Psoas muscle (tissue), 8 donors: ENCODE results near the gene EIF2A. TPM values are rescaled to one million over a fixed set of nuclear protein-coding genes. Genes with fewer than 3 reads are reported as not detected.

Experiments
- ATAC-seq, 4 donors: fragments of 200-7000 bp; cut with Tn5 transposase; one replicate each; pipeline ENCODE4 v1.9.1; 2020; ENCODE audit warnings: moderate library complexity in 3 of 4, mild to moderate bottlenecking in 2 of 4
- DNase-seq, 2 donors: peaks; one replicate each; pipeline ENCODE4 v3.0.0-alpha.2; 2020
- H3K27ac ChIP-seq: fragments of 200-600 bp; one replicate; pipeline ENCODE4 v1.8.0; 2022
- H3K27me3 ChIP-seq, 3 donors: fragments of 200-600 bp in 1 of 3; one replicate each; pipeline versions ENCODE4 v1.6.1 to v1.8.0; 2013 to 2022; ENCODE audit warnings: low read length in 2 of 3, mild to moderate bottlenecking in 2 of 3, moderate library complexity in 1 of 3; ENCODE audit not compliant: insufficient read depth in 3 of 3
- H3K36me3 ChIP-seq, 2 donors: fragments of 200-600 bp in 1 of 2; one replicate each; pipeline versions ENCODE4 v1.6.1 to v1.8.0; 2013 to 2022; ENCODE audit warnings: low read depth in 1 of 2, mild to moderate bottlenecking in 1 of 2, moderate library complexity in 1 of 2; ENCODE audit not compliant: insufficient read depth in 1 of 2
- H3K4me1 ChIP-seq: fragments of 200-600 bp; one replicate; pipeline ENCODE4 v1.8.0; 2022
- H3K4me3 ChIP-seq: fragments of 200-600 bp; one replicate; pipeline ENCODE4 v1.8.0; 2022; ENCODE audit warnings: mild to moderate bottlenecking
- H3K9me3 ChIP-seq: fragments of 200-600 bp; one replicate; pipeline ENCODE4 v1.8.0; 2022
- WGBS, 3 donors: extraction: QIAGEN DNeasy Blood & Tissue Kit; methylation state at CpG; one replicate each; pipeline versions ENCODE4 v1.1.6 to v1.1.7; 2013; 5-methylcytosine and 5-hydroxymethylcytosine counted together
- intact Hi-C, 2 donors: fragments of 100-400 bp; cut with DNase I; formaldehyde crosslinking; loops; one replicate each; pipeline versions ENCODE4 v1.11.0 to v1.14.2; 2022
- polyA plus RNA-seq, 3 donors: library from polyadenylated mRNA; stranded (reverse); fragments of 200-250 nt; gene quantifications; one replicate each; pipeline ENCODE4 v1.2.3, GENCODE V29; 2013
- total RNA-seq, 4 donors: library from RNA; stranded (reverse); fragmentation: NEBNext Ultra II Directional in 2 of 4; extraction: Animal tissue kit (Norgen Biotek cat#: 25700) in 2 of 4; gene quantifications; one replicate each; pipeline versions ENCODE4 v1.2.1 to v1.2.4, GENCODE V29; 2021 to 2023
- TF ChIP-seq, protein P1 (sequence below): fragments of 200-600 bp; IDR thresholded peaks from one replicate; pipeline ENCODE4 v1.8.0; 2022; ENCODE audit warnings: antibody characterized with exemption
- donor health status: healthy with polysubstance abuse.
- donor health status: DM: no; HTN: no; CAD: no; lungs with moderate emphysema.
- donor health status: Bipolar disorder and iron deficiency.
- donor health status: healthy.
- donor health status: DM: yes; HTN: yes; CAD: no.
- donor health status: DM: no; HTN: no; CAD: no.
- donor health status: DM: no; HTN: no; CAD: no.
- donor health status: DM: yes; HTN: yes; CAD: no.

The EIF2A gene
- total and polyA plus RNA-seq, 7 donors = 67.2 to 117 (median 102) TPM

DNA sequence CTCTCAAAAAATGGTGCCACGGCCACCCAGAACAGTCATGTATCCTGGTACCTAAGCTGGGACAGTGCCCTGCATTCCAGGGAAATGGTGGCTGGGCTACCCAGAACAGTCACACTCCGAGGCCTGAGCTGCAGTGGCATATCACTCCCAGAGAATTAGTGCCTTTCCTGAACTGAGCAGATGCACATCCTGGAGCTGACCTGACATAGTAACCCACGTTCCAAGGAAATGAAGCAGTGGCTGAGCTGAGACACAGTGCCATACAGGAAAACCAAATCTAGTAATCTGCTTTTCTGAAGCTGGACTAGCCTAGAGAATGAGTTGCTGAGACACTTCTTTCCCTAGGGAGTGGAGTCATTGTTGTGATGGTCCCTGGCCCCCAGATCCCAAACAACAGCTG is 42.1 kb upstream of the EIF2A start:
- Histone ChIP-seq H3K27me3 (no peaks in the 10 kb centered on the region), H3K36me3 (no peaks in the 10 kb centered on the region), H3K27ac (no peak overlapping the region), H3K4me1 (no peaks in the 10 kb centered on the region), H3K4me3 (no peak overlapping the region), H3K9me3 (no peaks in the 10 kb centered on the region)
- intact Hi-C loops = no loop called here
- TF ChIP-seq, protein P1, sequence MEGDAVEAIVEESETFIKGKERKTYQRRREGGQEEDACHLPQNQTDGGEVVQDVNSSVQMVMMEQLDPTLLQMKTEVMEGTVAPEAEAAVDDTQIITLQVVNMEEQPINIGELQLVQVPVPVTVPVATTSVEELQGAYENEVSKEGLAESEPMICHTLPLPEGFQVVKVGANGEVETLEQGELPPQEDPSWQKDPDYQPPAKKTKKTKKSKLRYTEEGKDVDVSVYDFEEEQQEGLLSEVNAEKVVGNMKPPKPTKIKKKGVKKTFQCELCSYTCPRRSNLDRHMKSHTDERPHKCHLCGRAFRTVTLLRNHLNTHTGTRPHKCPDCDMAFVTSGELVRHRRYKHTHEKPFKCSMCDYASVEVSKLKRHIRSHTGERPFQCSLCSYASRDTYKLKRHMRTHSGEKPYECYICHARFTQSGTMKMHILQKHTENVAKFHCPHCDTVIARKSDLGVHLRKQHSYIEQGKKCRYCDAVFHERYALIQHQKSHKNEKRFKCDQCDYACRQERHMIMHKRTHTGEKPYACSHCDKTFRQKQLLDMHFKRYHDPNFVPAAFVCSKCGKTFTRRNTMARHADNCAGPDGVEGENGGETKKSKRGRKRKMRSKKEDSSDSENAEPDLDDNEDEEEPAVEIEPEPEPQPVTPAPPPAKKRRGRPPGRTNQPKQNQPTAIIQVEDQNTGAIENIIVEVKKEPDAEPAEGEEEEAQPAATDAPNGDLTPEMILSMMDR = no peak
- WGBS, 3 donors = 77 to 85% (median 79%) methylated on average over 3 of the region's 3 CpGs
- no peak for ATAC-seq
- DNase-seq = no peak

- TF ChIP-seq, protein P1 = no peak
- H3K27ac ChIP-seq = no peak overlapping the region
- ATAC-seq (no peak), DNase-seq (no peak)
- H3K27me3 ChIP-seq = no peaks in the 10 kb centered on the region
- H3K4me3 ChIP-seq = no peak overlapping the region
- H3K4me1 ChIP-seq = no peaks in the 10 kb centered on the region
- no peaks in the 10 kb centered on the region for H3K36me3 ChIP-seq
- intact Hi-C loops = no loop called here
- H3K9me3 ChIP-seq = no peaks in the 10 kb centered on the region
Measured at GRCh38 chr3:150508401-150508800, 38.2 kb upstream of the EIF2A start.

- H3K4me3 ChIP-seq = no peak overlapping the region
- TF ChIP-seq, protein P1 = no peak
- no peak overlapping the region for H3K27ac ChIP-seq
- 82 to 96% (median 93%) methylated on average over 2 of the region's 2 CpGs for WGBS, 3 donors
- intact Hi-C loops = no loop called here
- no peaks in the 10 kb centered on the region for H3K9me3 ChIP-seq
- ATAC-seq (no peak), DNase-seq (no peak)
- H3K27me3 ChIP-seq = no peaks in the 10 kb centered on the region
- no peaks in the 10 kb centered on the region for H3K4me1 ChIP-seq
- H3K36me3 ChIP-seq = no peaks in the 10 kb centered on the region
Measured at GRCh38 chr3:150509780-150510179, 36.8 kb upstream of the EIF2A start.

DNA sequence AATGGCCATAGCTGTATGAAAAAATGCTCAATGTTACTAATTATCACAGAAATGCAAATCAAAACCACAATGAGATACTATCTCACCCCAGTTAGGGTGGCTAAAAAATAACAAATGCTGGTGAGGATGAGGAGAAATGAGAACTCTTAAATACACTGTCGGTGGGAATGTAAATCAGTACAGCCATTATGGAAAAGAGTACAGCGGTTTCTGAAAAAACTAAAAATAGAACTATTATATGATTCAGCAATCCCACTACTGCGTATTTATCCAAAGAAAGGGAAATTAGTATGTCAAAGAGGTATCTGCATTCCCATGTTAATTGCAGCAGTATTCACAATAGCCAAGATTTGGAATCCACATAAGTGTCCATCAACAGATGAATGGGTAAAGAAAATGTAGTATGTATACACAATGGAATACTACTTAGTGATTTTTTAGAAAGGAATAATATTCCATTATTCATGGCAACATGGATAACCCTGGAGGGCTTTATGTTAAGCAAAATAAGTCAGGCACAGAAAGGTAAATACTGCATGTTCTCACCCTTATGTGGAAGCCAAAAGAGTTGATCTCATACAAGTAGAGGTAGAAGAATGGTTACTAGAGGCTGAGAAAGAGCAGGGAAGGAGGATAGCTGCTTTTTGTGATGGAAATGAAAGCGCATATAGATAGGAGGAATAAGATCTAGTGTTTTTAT is 35.3 kb upstream of the EIF2A start:
- Histone ChIP-seq H3K4me1 (no peaks in the 10 kb centered on the region), H3K4me3 (no peak overlapping the region), H3K36me3 (no peaks in the 10 kb centered on the region), H3K27me3 (no peaks in the 10 kb centered on the region), H3K9me3 (no peaks in the 10 kb centered on the region), H3K27ac (no peak overlapping the region)
- TF ChIP-seq, protein P1 = no peak
- WGBS, 3 donors = 67 to 82% (median 75%) methylated on average over 4 of the region's 4 CpGs
- DNase-seq (no peak), ATAC-seq (no peak)
- intact Hi-C loops = no loop called here

DNA sequence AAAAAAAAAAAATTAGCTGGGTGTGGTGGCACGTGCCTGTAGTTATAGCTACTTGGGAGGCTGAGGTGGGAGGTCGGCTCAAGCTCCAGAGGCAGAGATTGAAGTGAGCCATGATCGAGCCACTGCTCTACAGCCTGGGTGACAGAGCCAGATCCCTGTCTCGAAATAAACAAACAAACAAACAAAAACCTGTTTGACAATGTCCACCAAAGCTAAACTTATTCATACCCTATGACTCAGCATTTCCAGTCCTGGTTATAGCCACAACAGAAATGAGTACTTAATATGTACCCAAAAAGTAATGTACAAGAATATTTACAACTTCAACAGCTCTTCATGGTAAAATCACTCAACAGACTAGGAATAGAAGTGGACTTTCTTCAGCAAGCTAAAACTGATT is 31.4 kb upstream of the EIF2A start:
- no peaks in the 10 kb centered on the region for H3K9me3 ChIP-seq
- TF ChIP-seq, protein P1 = no peak
- H3K4me1 ChIP-seq = no peaks in the 10 kb centered on the region
- H3K27ac ChIP-seq = no peak overlapping the region
- ATAC-seq (no peak), DNase-seq (no peak)
- WGBS, 3 donors = 93 to 95% (median 94%) methylated on average over 4 of the region's 4 CpGs
- no peak overlapping the region for H3K4me3 ChIP-seq
- no peaks in the 10 kb centered on the region for H3K36me3 ChIP-seq
- intact Hi-C loops = no loop called here
- no peaks in the 10 kb centered on the region for H3K27me3 ChIP-seq
